Upper lobe of left lung (tissue), 4 donors: ENCODE measurements around the gene CCDC149.

ENCODE experiments used
- CTCF ChIP-seq, 6 experiments: fragments of 450-650 bp in 4 of 6; fragments of 200-600 bp in 2 of 6; sonication (generic) in 2 of 6; IDR thresholded peaks; one replicate each; pipeline ENCODE4 v1.5.1; 2016 to 2019; ENCODE audit warnings: antibody characterized with exemption in 6 of 6
- EP300 ChIP-seq, 4 donors: sonication (generic); formaldehyde crosslinking; IDR thresholded peaks; one replicate each; pipeline ENCODE4 v1.5.1; 2017; ENCODE audit warnings: antibody characterized with exemption in 4 of 4, control low read depth in 2 of 4
- POLR2AphosphoS5 ChIP-seq, 2 donors: sonication (generic); formaldehyde crosslinking; IDR thresholded peaks; one replicate each; pipeline ENCODE4 v1.5.1; 2017; ENCODE audit warnings: antibody characterized with exemption in 2 of 2

- TF ChIP-seq CTCF (IDR thresholded peaks at IDR 0.05) (no peak), POLR2AphosphoS5 (IDR thresholded peaks at IDR 0.05) (no peak), EP300 (IDR thresholded peaks at IDR 0.05) (no peak)
Observed at GRCh38 chr4:24956763-24957162, 43.9 kb upstream of the CCDC149 start.
